AG08396 (cell line): ENCODE results near the gene GALNT10.

Source experiments
- DNase-seq: peaks from one replicate; pipeline ENCODE4 v3.0.0; 2012; ENCODE audit warnings: low spot score, mixed read lengths

The GALNT10 gene

GRCh38 chr5:154179846-154180710 lies 10.5 kb upstream of the GALNT10 start:
- peak; percentile 73 for DNase-seq

DNA sequence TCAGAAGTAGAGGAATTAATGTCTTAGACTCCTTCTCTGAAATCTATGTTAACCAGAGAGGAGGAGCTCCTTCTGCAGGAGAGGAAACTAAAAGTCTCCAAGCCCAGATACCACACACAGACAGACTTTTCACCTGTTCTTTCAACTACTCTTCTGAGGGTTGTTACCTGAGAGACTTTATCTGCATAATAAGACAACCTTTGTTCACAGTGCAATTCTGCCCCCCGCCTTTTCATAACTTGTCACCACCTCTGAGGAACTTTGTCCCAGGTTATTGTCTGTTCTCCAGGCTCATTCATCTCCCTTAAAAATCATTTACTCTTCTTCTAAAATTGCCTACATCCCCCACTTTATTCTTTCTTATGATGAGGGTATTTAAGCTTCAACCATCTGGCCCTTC lies 9.4 kb upstream of the GALNT10 start:
- no peak for DNase-seq

DNA sequence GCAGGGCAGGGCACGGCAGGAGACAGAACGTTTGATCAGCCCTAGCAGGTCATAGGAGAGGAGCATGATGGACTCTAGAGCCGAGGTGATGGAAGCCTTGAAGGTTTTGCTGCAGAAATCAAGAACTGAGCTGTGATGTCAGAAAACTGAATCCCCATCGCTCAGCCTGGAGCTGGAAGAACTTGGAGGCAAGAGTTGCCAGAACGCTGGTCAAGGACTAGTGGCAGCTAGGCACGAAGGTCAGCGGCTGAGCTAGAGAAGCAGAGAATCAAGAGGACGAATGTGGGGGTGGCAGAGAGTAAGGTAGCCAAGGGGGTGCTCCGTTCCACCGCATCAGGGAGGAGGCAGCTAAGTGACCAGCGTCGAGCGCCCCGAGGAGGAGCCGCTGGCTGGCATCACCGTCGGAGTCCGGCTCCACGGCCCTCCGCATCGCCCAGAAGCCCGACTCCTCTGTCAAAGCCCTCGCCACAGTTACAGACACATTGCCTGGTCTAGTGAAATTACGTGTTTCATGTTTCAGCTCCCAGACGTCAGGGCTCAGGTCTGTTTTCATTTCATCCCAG lies 1.2 kb upstream of the GALNT10 start:
- peak; percentile 26 for DNase-seq

- peak; percentile 95 for DNase-seq
These were observed 526 bp upstream of the GALNT10 start for GRCh38 chr5:154189819-154190594.

DNA sequence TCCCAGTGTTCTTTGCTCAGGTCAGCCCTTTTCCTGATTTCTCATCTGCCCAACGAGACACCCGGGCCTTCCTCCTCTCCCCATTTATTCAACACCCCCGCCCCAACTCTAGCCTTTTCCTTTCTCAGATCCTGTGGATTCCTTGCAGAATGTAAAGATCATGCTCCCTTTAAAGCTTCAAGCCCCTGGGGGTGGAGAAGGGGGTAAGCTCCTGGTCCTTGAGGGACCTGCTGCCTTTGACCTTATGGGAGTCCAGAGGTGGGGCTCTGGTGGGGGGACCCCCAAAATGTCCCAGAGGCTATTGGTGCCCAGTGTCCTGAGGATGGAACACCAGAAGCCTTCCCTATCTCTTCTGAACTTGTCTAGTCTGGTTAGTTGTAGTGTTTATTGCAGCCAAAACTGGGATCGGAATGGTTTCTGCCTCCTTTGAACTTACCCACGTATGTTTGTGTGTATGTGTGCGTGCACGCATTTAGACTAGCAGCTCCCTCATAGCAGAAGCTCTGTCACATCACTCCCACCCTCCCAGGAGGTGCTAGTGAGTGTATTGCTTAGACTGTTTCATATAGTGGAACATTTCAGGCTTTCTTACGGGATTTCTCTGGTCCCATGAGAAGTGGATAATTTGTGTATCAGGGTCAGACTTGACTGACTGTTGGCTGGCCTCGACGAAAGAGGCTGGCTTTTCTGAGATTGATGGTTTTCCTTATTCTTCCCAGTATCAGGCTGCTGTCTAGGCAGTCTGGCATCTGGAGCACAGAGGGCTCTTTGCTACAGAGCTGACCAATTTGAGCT lies 1.1 kb downstream of the GALNT10 start:
- peak; percentile 53 for DNase-seq

- no peak for DNase-seq
These were observed 2.8 kb downstream of the GALNT10 start for GRCh38 chr5:154193283-154193682.

DNA sequence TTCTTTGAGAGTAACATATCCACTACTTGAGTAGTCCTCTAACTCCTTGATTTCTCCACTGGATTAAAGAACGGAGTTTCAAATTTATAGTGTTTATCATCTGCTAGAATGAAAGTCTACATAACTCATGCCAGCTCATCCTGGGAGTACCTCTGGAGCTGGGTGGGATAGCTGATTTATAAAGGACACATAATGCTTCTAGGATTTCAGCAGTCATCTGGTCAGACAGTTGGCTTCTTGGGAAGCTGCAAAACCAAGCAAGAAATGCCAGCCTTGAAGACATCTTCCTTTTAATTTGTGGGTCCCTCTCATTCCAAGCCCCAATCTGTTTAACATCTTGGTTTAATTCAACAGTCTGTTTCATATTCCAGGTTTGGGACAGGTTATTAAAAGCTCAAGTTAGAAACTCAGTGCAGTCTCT lies 3.2 kb downstream of the GALNT10 start:
- DNase-seq: no peak

DNA sequence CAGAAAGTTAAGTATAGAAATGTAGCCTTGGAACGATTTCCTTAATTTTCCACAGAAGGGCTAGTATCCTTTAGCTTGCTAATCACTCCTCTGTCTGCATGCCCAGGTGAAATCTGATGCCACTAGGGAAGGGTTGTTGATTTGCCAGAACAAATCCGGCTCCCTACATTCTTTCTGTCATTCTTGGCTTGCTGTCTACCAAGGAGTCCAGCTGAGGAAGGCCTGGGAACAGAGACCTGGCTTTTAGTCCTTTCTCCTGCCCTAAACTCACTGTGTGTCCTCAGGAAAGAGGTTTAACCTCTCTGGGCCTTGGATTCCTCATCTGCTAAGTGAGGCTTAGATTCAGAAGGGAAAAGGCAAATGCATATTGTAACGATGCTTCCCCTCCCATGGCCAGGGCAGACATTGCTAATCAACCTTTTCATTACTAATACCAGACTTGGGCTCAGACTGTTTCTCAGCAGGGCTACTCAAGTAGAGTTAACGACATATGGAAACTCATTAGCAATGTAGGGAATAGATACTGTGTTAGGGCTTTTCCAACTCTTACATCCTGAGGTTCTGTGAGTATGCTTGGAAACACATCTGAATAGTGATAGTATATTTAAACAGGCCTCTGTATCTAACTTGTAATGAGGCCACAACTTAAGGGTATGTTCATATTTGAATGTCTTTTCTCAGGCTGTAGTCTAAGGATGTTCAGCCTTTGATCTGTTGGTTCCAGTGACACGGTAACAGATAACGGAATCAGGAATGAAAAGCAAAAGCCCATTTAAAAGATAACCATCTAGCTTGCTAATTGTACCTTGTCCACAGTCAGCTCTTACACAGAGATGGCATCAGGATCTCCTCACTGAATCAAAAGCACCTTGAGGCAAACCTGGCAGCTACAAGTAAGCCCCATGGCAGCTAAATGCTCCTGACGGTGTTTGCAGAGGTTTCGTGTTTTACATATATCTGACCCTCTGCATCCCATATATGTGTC lies 4.1 kb downstream of the GALNT10 start:
- DNase-seq: peak; percentile 57

DNA sequence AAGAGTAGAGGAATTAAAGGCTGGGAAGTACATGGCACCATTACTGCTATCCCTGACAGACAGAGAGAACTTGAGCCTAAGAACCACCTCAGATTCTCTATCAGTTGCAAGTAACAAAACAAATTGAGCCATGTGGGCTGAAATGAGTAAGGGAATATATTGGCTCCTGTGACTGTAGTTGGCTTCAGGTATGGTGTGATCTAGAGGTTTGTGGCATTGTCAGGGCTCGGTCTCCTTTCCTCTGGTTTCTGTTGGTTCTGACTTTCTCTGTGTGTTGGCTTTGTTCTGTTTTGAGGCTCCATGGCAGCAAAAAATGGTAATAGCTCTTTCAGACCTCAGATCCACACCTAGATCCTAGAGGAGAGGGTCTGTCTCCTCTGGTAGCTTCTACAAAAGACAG lies 5.7 kb downstream of the GALNT10 start:
- DNase-seq: no peak

GRCh38 chr5:154196955-154197652 lies 6.6 kb downstream of the GALNT10 start:
- peak; percentile 27 for DNase-seq

DNA sequence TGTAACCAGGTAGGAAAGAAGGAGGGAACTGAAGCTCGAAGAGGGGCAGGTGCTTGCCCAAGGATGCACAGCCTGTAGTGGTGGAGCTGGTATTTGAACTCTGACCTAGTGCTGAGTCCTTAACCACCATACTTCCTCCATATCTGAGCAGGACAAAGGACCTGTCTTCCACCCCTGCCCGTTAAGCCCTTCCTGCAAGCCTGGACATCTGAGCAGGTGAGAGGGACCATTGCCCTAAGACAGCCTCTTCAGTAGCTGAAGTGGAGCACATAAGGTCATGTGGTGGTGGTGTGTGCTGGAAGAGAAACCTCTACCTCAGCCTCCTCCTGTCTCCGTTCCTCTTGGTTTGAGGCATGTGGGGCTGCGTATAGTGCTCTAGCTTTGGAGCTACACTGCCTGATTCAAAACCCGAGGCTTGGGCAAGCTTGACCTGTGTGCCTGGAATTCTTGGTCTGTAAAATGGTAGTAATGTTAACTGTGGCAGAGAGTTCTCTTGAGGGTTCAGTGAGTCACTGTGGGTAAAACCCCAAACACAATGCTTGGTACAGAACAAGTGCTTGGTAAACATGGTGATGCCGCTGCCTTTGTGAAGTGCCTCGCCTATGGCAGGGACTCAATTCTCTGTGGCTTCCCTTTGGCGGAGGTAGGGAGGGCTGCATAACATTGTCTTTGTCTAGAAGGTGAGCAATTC lies 7.4 kb downstream of the GALNT10 start:
- DNase-seq: peak; percentile 13

GRCh38 chr5:154198611-154199230 lies 8.2 kb downstream of the GALNT10 start:
- DNase-seq: peak; percentile 74

GRCh38 chr5:154199263-154199662 lies 8.7 kb downstream of the GALNT10 start:
- no peak for DNase-seq

- no peak for DNase-seq
These were observed 9.2 kb downstream of the GALNT10 start for GRCh38 chr5:154199671-154200220.

- DNase-seq: no peak
These were observed 9.7 kb downstream of the GALNT10 start for GRCh38 chr5:154200221-154200620.

DNA sequence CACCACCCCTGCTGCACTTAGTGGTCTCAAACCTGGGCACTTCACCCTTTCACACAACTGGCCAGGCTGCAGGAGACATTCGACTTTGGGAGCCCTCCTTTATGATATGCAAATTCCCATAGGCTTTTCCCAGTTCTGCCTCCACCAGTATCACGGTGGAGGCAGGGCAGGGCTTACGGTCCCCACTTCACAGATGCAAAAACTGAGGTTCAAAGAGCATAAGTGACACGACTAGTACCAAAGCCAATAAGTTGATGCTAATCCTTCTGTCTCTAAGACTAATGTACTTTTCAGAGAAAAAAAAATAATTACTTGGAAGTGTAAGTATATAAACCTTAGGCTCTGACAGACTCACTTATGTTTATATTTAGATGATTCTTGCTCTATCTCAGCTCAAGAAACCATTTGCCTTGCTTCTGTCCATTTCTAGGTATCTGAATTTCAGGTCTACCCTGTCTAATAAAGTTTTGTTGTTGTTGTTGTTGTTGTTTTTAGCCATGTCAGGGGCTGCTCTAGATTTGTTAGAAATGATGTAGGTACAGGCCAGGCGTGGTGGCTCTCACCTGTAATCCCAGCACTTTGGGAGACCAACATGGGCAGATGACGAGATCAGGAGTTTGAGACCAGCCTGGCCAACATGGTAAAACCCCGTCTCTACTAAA lies 10.7 kb downstream of the GALNT10 start:
- DNase-seq: no peak

GRCh38 chr5:154202379-154203260 lies 12.1 kb downstream of the GALNT10 start:
- DNase-seq: no peak
